HG02571 (cell line): ENCODE measurements around the gene CLPX.
"Not testable (repeated sequence)": the region's sequence is repeated elsewhere in the genome, so short reads cannot be mapped to it uniquely, and the experiment has no call there.

Experiments used
- ATAC-seq: cut with Tn5 transposase; IDR thresholded peaks from one replicate; pipeline ENCODE4 v1.9.1; 2021; ENCODE audit warnings: mild to moderate bottlenecking, moderate library complexity; ENCODE audit not compliant: unreplicated experiment

Gene CLPX

GRCh38 chr15:65184868-65185717, at the start of gene CLPX:
TSS of gene CLPX (minus strand) at chr15:65185342. CDS start at chr15:65185153, 189 bp downstream.
- ATAC-seq, result peak; percentile 85

DNA sequence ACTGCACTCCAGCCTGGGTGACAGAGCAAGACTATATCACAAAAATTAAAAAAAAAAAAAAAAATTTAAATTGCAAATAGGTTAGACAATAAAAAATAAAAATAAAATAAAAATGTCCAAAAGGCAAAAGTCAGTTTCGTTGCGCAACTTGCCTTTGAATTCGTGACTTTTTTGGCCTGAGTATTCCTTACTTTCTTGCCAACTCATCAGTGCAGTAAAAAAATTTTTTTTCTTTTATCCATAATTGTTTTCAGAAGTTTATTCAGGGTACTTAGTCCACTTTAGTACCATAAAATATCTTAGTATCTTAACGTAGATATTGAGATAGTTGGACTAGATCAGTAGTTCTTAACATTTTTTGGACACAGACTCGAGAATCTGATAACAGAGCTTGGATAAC, 48.6 kb upstream of the CLPX start:
- no peak for ATAC-seq

DNA sequence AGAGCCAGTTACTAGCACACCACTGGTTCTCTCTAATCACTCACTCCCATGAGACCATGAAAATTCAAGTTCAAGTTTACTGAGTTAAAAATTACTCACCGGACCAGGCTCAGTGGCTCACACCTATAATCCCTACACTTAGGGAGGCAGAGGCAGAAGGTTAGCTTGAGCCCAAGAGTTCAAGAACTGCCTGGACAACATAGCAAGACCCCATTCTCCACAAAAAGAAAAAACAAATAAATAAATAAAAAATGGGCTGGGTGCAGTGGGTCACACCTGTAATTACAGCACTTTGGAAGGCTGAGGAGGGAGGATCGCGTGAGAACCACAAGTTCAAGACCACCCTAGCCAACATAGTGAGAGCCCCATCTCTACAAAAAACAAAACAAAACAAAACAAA, 47.4 kb upstream of the CLPX start:
- ATAC-seq, result no peak

DNA sequence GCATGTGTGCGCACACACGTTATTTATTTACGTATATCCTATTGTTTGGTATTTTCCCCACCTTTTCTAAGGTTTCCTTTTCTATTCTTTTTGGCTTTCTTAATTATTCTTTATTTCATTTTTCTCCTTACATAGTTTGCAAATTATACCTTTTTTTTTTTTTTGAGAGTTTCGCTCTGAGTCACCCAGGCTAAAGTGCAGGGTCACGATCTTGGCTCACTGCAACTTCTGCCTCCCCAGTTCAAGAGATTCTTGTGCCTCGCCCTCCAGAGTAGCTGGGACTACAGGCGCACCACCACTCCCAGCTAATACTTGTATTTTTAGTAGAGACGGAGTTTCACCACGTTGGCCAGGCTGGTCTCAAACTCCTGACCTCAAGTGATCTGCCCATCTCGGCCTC, 46.2 kb upstream of the CLPX start:
- ATAC-seq, result no peak

GRCh38 chr15:65226901-65227300, 41.8 kb upstream of the CLPX start:
- ATAC-seq, result not testable (repeated sequence)

- no peak for ATAC-seq
Measured at GRCh38 chr15:65226221-65226620, 41.1 kb upstream of the CLPX start.

DNA sequence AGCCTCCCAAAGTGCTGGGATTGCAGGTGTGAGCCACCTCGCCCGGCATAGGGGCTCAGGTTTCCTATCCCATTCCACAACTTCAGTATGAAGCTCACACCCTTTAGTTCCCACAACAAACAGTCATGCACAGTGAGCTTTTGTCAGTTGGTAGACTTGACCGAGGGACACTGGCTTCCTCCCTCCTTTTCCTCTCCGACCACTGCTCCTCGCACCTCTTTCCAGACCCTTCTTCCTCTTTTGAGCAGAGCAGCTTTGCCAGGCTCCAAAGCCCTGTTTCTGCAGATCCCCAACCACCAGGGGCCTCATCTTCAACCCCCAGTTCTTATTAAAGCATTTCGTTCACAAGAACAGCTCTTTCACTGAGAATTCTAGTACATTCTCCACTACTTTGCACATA, 38.9 kb upstream of the CLPX start:
- no peak for ATAC-seq

GRCh38 chr15:65222891-65223290, 37.7 kb upstream of the CLPX start:
- no peak for ATAC-seq

DNA sequence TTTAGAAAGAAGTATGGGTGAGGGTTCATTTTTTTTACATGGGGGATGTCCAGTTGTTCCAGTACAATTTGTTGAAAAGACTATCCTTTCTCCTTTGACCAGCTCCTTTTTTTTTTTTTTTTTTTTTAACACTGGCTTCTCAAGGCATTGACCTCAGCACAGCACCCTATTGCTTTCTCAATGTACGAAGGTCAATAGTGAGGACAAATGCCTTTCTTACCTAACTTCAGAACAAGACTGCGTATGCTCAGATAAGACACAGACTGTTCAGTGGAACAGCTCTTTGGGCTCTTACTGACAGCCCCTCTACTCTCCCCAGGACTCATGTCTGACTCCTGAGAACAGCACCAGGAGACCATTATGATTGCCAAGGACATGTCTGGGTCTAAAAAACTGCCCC, 36.6 kb upstream of the CLPX start:
- ATAC-seq, result no peak

GRCh38 chr15:65219137-65219536, 34.0 kb upstream of the CLPX start:
- no peak for ATAC-seq

DNA sequence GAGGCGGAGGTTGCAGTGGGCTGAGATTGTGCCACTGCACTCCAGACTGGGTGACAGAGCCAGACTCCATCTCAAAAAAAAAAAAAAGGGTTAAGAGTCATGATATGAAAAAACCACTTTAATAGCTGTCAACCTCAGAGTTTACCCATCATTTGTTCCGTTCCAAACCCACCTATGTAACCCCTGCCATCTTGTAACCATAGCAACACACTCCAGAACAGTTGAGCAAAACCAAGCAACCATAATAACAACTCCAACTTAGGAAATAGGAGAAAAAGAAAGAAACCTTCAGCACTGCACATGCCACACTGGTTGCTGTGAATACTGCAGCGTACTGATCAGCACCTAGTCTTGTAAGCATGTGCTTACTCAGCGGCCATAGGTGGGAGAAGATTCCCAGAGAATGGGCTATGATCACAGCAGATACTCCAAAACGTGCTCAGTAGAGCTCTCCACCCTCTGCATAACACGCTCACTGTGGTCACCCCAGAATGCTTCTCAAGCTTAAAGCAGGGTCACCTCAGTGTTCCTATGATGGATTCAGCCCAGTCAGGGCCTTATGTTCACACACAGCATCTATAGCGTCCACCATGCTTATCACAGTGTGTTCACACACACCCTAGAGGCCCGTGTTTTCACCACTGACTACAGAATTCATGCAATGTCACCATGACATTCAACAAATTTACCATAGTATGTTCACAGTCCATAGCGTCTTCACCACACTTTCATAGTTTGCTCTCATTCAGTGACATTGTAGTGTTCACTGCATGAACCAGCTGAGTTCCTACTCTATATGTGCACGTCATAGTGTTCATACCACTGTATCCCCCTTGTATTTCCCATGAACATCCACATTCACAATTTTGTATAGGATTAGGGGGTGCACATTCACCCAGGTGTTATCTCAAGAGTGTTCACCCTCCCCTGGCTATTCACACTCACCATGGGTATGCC, 32.7 kb upstream of the CLPX start:
- ATAC-seq, result no peak

- ATAC-seq, result no peak
Measured at GRCh38 chr15:65215496-65215895, 30.4 kb upstream of the CLPX start.

GRCh38 chr15:65214010-65214409, 28.9 kb upstream of the CLPX start:
- no peak for ATAC-seq

DNA sequence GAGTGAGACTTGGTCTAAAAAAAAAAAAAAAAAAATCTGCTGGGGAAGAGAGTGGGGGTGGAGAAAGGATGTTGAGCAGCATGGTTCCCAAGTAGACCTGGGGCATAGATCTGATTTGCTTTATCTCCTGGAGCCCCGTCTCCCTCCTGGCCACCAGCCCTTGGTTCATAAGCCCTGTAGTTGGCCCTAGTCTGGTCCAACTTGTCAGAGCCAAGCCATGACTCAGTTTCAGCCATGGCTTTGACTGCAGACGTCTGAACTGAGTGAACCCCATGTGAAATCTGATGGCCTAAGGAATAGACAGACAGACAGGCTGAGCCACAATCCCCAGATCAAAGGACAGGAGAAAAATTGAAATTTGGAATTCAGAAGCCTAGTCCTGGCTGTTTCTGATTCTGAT, 28.1 kb upstream of the CLPX start:
- no peak for ATAC-seq

DNA sequence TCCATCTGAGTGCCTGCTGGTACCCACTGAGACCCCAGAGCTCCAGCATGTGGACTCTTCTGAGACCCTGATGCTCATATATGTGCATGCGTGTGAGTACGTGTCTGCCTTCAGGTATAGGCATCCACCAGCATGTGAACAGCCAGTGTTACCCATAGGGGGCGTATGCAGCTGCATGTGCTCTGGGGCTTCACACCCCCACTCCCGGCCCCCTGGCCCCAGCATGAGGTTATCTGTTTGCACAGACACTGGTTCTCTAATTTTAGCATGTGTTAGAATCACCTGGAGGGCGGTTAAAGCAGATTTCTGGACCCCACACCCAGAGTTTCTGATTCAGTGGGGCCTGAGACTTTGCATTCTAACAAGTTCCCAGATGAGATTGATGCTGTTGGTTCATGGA, 27.0 kb upstream of the CLPX start:
- no peak for ATAC-seq

GRCh38 chr15:65211482-65211982, 26.4 kb upstream of the CLPX start:
- ATAC-seq, result no peak

GRCh38 chr15:65210770-65211481, 25.8 kb upstream of the CLPX start, which contains the start of gene CILP:
TSS of gene CILP (minus strand) at chr15:65211473. CDS start at chr15:65209755, 1,718 bp downstream.
- ATAC-seq, result no peak

DNA sequence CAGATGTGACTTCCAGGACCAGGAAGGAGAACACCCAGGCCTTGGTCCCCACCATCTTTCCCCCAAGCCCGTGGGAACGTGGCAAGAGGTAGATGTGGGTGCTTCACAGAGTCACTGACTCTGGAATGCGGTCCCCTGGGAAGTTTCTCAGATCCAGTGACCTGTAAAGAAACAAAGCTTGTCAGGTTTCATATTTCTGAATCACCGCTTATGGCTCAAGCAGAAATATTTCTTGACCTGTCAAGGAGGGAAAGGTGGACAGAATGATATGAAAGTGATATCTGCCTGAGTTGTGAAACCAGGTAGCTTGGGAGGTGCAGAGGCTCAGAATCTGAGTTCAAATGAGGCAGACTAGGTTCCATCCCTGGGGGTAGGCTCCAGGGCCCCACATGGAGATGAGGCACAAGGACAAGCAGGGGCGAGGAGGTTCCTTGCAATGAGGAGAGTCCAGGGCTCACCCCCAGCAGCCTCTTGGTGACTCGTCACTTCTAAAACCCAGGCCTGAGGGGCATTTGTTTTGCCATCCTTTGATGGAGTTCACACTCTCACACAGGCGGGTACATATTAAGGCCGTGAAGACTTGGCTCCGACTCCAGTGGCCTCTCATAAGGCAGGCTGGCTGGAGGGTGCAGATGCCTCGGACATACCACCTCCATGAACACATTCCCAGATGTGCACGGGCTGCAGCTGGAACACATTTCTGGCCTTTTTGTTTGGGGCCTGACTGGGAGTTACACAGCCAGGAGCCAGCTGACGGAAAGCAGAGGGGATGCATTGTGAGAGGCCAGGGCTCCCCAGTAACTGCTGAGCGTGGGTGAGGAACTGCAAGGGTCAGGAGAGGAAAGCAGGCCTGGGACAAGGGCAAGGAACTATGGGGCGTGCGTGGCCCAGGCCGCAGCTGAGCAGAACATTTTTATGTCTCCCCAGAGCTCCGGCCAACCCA, 24.8 kb upstream of the CLPX start:
- ATAC-seq, result no peak

GRCh38 chr15:65208647-65209046, 23.5 kb upstream of the CLPX start:
- ATAC-seq, result no peak
